GM12864 (cell line): ENCODE measurements around the gene ZFPM1.
"Not testable (repeated sequence)": the region's sequence is repeated elsewhere in the genome, so short reads cannot be mapped to it uniquely, and the experiment has no call there.

Experiments
- DNase-seq: peaks from one replicate; pipeline ENCODE4 v3.0.0-alpha.2; 2011; ENCODE audit warnings: low read depth
- H3K4me3 ChIP-seq: 2 replicates; pipeline ENCODE4 v1.5.1; 2011; ENCODE audit warnings: mild to moderate bottlenecking, low read depth, low read length, control low read depth
- CTCF ChIP-seq: IDR thresholded peaks from 2 replicates; pipeline ENCODE4 v1.5.1; 2011; ENCODE audit warnings: low read depth, mild to moderate bottlenecking, moderate library complexity, low read length, control low read depth, inconsistent platforms; ENCODE audit errors: missing control alignments

The ZFPM1 gene

DNA sequence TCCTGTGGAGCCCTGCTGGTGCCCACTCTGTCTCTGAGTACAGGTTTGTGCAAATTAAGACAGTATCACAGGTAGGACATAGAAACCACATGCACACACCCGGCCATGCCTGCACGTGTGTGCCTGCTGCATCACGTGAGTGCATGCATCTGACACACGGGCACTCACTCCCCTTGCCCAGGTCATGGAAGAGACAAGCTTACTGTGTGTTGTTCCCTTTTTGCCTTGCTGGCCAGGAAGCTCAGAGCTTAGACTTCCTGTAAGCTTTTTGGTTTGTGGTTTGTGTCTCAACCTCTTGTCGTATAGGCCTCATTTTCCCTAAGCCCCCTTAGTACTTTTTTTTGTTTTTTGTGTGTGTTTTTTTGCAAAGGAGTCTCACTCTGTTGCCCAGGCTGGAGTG lies 45.3 kb upstream of the ZFPM1 start:
- TF ChIP-seq CTCF = no peak
- DNase-seq = no peak
- no peak overlapping the region for H3K4me3 ChIP-seq

DNA sequence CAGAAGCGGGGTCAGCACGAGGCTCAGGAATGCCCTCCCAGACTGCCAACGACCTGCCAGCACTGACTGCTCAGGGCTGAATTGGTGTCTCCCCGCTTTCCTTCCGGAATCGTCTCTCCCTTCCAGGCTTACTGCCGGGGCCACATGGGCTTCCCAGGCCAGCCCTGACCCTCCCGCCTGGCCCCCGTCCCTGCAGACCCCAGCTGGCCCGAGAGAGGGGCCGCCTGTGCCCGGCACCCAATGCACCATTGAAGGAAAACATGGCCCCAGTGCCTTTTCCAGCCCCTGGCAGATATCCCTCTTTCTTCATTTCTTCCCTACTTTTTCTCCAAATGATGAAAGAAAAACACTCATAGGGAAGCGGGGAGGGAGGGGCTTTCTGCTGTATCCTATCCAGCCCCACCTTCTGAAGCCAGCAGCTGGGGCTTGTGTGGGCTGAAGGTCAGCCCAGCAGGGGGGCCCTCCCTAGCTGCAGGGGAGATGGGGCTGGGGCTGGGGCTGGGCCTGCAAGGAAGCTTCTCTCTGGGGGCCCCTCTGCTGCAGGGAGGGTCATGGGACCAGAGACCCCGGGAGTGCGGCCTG lies 44.4 kb upstream of the ZFPM1 start:
- no peak for TF ChIP-seq CTCF
- DNase-seq = no peak
- no peak overlapping the region for H3K4me3 ChIP-seq

DNA sequence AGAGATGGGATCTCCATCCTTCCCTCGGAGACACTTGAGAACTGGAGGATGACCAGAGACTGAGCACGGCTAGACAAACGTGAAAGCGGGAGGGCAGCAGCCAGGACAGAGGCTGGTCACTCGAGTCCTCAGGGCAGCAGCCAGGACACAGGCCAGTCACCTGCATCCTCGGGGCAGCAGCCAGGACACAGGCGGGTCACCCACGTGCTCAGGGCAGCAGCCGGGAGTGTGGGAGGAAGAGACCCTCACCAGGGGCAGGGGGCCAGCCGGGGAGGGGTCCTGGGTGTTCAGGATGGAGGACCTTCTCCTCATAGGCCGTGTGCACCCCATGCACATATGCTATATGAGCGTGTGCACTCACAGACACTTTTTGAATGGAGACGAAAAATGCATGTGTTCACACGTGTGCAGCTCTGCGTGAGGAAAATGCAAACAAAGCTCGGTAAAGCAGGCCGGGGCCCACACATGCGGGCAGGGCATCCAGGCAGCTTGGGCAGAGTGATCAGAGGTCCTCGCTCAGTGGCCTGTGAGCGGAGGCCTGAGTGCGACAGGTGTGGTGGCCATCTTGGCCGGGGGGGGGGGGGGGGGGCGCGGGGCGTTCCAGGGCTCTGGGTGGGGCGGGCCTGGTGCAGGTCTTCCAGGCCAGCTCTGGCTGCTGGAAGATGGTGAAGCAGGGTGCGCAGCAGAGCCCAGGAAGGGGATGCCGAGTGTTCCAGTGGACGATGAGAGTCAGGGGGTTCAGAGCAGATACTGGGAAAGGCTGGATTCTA lies 43.6 kb upstream of the ZFPM1 start:
- DNase-seq = no peak
- H3K4me3 ChIP-seq = no peak overlapping the region
- TF ChIP-seq CTCF = no peak

GRCh38 chr16:88410297-88410968 lies 42.6 kb upstream of the ZFPM1 start:
- DNase-seq, H3K4me3 ChIP-seq: not testable (repeated sequence)

DNA sequence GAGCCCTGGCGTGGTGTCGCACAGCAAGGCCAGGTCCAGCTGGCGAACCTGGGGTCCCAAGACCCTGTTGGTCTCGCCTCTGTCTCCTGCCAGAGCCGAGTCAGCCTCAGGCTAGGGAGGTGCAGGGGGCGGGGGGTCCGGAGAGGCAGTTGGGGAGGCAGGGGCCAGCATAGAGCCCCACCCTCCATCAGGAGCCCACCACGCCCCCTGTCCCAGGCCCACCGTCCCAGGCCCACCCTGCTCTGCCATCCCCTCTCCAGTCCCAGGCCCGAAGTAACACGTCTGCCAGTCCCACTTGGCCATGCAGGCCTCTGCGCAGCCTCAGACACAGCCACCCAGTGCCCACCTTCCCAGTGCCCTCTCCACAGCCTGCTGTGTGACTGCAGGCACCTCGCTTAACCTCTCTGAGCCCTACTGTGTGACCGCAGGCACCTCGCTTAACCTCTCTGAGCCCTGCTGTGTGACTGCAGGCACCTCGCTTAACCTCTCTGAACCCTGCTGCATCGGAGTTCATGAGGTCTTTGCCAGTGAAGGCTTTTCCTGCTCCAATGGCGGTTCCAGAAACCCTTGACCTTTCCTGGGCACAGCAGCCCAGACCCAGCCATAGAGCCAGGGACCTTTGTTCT lies 41.0 kb upstream of the ZFPM1 start:
- H3K4me3 ChIP-seq = no peak overlapping the region
- no peak for TF ChIP-seq CTCF
- no peak for DNase-seq

GRCh38 chr16:88412766-88413165 lies 40.3 kb upstream of the ZFPM1 start:
- no peak for DNase-seq
- no peak for TF ChIP-seq CTCF
- no peak overlapping the region for H3K4me3 ChIP-seq

GRCh38 chr16:88413231-88413630 lies 39.8 kb upstream of the ZFPM1 start:
- TF ChIP-seq CTCF = no peak
- H3K4me3 ChIP-seq = no peak overlapping the region
- DNase-seq = no peak
